ENCODE measurements around the gene GSG1.

GSG1 gene

DNA sequence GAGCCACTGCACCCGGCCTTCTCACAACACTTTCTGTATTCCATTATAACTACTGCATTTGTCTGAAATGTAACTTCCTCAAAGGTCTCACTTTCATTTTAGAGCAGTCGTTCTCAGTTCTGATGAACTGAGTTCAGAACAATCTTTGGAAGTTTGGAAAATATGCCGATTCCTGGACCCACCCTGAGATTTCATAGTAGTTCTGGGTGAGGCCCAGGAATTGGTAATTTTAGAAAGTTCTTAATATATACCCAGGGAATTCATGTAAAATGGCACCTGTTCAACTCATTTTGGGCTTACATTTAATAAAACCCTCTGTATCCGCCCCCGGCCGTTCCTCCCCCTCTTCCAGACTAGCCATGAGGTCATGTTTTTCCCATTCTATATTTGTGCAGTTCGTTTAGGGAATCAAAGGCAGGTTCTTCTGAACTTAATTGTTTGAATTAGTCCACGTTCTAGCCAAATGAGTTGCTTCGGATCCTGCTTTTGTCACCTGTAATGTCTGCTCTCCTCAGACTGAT lies 5.9 kb downstream of the GSG1 start:
- Histone ChIP-seq H3K27me3 (replicated peaks; ENCODE audit: control insufficient read depth, insufficient read depth, low read length) (no peaks in the 10 kb centered on the region; the same call in 1 of the 2 replicates), H3K4me3 (replicated peaks; ENCODE audit: low read depth, low read length) (no peak overlapping the region), H3K36me3 (ENCODE audit: control insufficient read depth, insufficient read depth, low read length) (no peaks in the 10 kb centered on the region)
- TF ChIP-seq, protein P1, sequence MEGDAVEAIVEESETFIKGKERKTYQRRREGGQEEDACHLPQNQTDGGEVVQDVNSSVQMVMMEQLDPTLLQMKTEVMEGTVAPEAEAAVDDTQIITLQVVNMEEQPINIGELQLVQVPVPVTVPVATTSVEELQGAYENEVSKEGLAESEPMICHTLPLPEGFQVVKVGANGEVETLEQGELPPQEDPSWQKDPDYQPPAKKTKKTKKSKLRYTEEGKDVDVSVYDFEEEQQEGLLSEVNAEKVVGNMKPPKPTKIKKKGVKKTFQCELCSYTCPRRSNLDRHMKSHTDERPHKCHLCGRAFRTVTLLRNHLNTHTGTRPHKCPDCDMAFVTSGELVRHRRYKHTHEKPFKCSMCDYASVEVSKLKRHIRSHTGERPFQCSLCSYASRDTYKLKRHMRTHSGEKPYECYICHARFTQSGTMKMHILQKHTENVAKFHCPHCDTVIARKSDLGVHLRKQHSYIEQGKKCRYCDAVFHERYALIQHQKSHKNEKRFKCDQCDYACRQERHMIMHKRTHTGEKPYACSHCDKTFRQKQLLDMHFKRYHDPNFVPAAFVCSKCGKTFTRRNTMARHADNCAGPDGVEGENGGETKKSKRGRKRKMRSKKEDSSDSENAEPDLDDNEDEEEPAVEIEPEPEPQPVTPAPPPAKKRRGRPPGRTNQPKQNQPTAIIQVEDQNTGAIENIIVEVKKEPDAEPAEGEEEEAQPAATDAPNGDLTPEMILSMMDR (IDR thresholded peaks at IDR 0.05; ENCODE audit: insufficient read depth, low read length, poor library complexity, severe bottlenecking) = no peak
- DNase-seq (ENCODE audit: extremely low read depth, insufficient read length) = no peak

DNA sequence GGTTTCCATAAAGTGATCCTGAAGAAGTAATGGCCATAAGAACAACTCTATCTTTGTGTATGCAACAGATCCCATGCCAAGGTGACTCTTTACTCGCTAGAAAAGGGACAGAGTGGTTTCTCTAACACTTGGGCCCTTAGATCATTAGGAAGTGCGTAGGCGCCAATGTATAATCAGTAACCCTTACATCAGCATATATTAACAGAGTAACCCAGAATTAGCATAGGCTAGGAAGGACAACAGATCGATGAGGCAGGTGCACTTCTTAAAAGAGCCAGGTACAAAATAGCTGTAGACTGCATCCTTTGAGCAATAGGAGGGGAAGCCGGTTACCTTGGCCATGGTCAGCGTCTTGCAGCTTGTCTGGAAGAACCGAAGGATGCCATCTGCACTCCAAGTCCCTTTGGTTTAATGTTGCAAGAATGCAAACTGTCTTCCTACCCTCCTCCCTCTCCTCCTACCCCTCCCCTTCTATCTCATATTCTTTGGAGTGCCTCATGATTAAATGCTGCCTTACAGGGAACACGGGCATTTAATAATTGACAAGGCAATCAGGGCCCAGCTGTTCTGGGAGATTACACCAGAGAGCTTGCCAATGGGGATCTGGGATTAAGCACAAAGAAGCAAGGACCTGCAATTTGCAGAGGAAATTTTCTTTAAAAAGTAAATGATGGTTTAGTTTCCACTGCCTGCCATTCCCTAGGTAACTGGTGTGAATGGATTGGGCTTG lies 8.0 kb downstream of the GSG1 start:
- no peak overlapping the region for H3K4me3 ChIP-seq (replicated peaks; ENCODE audit: low read depth, low read length)
- DNase-seq (ENCODE audit: extremely low read depth, insufficient read length) = no peak
- no peaks in the 10 kb centered on the region for H3K36me3 ChIP-seq (ENCODE audit: control insufficient read depth, insufficient read depth, low read length)
- TF ChIP-seq, protein P1 (IDR thresholded peaks at IDR 0.05; ENCODE audit: insufficient read depth, low read length, poor library complexity, severe bottlenecking) = no peak
- no peaks in the 10 kb centered on the region for H3K27me3 ChIP-seq (replicated peaks; ENCODE audit: control insufficient read depth, insufficient read depth, low read length)

DNA sequence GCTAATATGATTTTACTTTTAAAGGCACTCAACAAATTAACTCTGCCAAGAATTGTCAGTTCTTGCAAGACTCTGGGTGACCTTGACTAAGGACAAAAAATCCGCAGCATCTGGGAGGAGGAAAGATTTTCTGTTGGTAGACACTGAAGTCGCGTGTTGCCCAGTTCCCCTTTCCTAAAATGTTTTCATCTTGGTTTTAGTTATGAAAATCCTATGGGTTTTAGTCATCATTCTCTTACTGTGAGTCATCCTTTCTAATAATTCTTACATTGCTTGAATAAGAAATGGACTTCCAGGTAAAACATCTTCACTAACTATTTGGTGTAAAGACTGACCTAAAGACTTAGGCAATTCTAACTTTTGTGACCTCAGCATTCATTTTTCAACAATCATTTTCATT lies 9.1 kb downstream of the GSG1 start:
- TF ChIP-seq, protein P1 (IDR thresholded peaks at IDR 0.05; ENCODE audit: insufficient read depth, low read length, poor library complexity, severe bottlenecking) = no peak
- no peak for DNase-seq (ENCODE audit: extremely low read depth, insufficient read length)
- Histone ChIP-seq H3K4me3 (replicated peaks; ENCODE audit: low read depth, low read length) (no peak overlapping the region), H3K36me3 (ENCODE audit: control insufficient read depth, insufficient read depth, low read length) (no peaks in the 10 kb centered on the region), H3K27me3 (replicated peaks; ENCODE audit: control insufficient read depth, insufficient read depth, low read length) (no peaks in the 10 kb centered on the region)

DNA sequence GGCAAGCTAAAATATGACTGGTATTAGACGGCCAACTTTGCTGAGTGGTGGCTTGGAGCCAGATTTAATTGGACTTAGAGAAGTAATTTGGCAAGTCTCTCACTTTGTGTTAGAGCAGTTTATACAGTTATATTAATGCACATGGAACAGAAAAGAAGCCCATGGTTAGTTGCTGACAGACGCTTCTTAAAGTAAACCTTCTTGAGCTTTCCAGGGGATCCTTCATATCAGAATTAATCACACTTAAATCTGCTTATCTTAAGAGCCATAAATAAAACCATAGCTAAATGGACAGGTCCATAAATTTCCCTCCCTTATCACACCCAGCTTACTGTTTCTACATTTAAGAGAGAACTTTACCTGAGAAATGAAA lies 9.6 kb downstream of the GSG1 start:
- DNase-seq (ENCODE audit: extremely low read depth, insufficient read length) = no peak
- TF ChIP-seq, protein P1 (IDR thresholded peaks at IDR 0.05; ENCODE audit: insufficient read depth, low read length, poor library complexity, severe bottlenecking) = no peak

DNA sequence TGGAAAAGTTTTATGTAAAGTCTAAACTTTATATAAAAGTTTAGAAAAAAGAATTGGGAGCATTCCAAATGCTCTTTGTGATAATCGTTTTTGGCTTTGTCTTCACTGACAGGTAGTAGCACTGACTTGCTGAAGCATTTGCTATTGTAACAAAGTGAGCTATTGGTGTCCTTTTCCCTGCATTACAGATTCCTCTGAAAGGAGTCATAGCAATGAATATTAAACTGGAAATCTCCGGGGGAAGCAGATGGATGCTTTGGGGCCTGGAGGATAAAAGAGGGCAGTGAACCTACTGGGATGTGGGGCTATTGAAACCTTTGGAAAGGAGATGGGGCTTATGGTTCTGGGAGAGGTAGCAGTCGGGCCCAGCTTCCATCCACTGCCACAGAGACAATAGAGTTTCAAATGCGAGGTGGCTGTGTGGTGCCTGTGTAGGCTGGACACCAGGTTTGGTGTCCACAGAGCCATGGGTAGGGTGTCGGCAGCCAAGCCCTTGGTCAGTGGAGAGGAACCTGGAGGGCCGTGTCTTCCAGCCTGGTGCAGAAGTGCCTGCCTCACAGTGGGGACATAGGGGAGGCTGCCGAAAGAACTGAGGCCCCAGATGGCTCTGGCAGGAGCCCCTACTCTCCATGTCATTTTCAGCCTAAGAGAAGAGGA lies 10.1 kb downstream of the GSG1 start:
- no peaks in the 10 kb centered on the region for H3K27me3 ChIP-seq (replicated peaks; ENCODE audit: control insufficient read depth, insufficient read depth, low read length)
- no peak for DNase-seq (ENCODE audit: extremely low read depth, insufficient read length)
- TF ChIP-seq, protein P1 (IDR thresholded peaks at IDR 0.05; ENCODE audit: insufficient read depth, low read length, poor library complexity, severe bottlenecking) = no peak
- no peaks in the 10 kb centered on the region for H3K36me3 ChIP-seq (ENCODE audit: control insufficient read depth, insufficient read depth, low read length)
- no peak overlapping the region for H3K4me3 ChIP-seq (replicated peaks; ENCODE audit: low read depth, low read length)

More for the DNA sequence above, 9.6 kb downstream of the GSG1 start:
- Histone ChIP-seq H3K4me3 (replicated peaks; ENCODE audit: low read depth, low read length) (no peak overlapping the region), H3K36me3 (ENCODE audit: control insufficient read depth, insufficient read depth, low read length) (no peaks in the 10 kb centered on the region), H3K27me3 (replicated peaks; ENCODE audit: control insufficient read depth, insufficient read depth, low read length) (no peaks in the 10 kb centered on the region)

Data from GM06990 (cell line).